ENCODE data around the gene SYT2.

- TF ChIP-seq CTCF (conservative IDR thresholded peaks at IDR 0.05; ENCODE audit: low read depth, low read length) (peak; percentile 42), EZH2 (IDR thresholded peaks at IDR 0.05; ENCODE audit: borderline replicate concordance, low read depth, low read length, poor library complexity, severe bottlenecking) (no peak)
These were observed 17.2 kb downstream of the SYT2 start for GRCh38 chr1:202692959-202693555.

Measured in A673 (cell line).